GM18498 (cell line): ENCODE results near the gene E2F4.

Experiments
- ATAC-seq: cut with Tn5 transposase; IDR thresholded peaks from one replicate; pipeline ENCODE4 v1.9.1; 2021; ENCODE audit warnings: mild to moderate bottlenecking, moderate library complexity; ENCODE audit not compliant: unreplicated experiment

Gene E2F4

GRCh38 chr16:67157106-67157748 is 34.7 kb upstream of the E2F4 start:
- no peak for ATAC-seq

DNA sequence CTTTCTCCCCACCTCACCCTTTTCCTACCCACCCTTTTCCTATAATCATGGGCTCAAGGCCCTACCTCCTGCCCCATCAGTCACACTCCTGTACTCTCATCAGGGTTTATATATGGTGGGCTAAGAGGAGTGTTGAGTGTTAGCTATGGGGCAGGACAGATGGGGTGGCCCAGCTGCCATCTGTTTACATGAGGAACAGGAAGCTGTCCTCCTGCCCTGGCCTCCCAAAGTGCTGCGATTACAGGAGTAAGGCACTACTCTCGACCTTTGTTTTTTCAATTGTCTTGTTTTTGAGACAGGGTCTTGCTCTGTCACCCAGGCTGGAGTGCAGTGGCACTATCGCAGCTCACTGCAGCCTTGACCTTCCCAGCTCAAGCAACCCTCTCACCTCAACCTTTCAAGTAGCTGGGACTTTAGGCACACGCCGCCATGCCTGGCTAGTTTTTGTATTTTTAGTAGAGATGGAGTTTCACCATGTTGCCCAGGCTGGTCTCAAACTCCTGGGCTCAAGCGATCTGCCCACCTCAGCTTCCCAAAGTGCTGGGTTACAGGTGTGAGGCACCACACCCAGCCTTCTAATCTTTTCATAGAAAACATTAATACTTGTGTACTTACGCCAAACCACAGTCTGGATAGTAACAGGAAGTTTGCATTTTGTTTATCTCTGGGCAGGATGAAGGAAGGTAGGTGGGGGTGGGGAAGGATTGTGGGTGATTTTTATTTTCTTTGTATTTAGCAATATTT is 33.9 kb upstream of the E2F4 start:
- no peak for ATAC-seq

DNA sequence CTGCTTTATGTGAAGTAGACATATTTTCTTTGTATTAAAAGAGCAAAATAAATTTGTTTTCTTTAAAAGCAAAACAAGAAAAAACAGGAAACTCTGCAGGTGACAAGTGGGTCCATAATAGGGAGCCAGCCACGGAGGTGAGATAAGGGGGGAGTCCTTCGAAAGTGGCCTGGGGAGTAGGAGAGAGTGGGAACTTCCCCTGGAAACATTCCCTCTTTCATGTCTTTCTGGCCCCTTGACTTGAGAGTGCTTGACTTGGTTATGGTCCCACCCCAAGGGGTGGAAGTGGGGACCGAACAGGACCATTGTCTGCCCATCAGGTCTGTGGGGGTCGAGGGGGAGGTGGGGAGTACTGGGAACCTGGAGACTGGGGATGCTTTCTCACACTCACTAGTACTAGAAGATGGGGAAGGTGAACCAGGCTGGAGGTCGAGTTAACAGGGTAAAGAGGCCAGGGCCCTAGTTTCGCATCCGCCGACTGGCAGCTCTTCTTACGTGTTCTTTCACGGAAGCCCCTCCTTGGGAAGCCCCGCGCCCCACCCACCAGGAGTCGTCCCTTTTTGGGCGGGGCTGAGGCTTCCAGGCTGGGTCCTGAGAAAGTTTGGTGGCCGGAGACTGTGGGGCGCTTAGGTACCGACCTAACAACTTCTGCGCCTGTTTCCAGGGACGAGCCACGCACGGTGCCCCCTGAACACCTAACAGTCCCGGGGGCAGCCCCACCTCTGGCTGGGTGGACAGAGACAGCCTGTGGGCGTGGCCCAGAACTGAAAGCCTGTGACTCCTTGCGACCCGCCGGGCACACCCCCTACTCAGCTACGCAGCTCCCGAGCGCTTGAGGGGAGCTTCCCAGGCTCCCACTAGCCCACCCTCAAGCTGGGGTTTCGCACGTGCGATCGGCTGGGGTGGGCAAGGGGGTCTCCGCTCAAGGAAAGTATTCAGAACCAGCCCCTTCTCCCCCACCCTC is 33.0 kb upstream of the E2F4 start:
- peak; percentile 46 for ATAC-seq

DNA sequence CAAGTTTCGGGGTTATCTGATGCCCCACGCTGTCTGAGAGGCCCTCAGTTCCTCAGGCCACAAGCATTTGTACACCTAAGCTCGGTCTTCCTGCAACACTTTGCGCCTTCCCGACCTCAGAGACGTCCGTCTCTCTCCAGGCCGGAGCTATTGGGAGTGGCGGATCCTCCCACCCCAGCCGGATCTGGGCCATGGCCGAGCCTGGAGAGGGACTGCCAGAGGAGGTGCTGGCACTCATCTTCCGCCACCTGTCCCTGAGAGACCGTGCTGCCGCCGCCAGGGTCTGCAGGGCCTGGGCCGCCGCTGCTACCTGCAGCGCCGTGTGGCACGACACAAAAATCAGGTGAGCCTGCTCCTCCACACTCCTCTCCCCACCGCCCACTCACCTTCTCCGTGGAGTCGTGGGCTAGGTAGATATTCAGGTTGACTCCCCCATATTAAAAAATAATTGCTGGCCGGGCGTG is 30.3 kb upstream of the E2F4 start:
- ATAC-seq: no peak

DNA sequence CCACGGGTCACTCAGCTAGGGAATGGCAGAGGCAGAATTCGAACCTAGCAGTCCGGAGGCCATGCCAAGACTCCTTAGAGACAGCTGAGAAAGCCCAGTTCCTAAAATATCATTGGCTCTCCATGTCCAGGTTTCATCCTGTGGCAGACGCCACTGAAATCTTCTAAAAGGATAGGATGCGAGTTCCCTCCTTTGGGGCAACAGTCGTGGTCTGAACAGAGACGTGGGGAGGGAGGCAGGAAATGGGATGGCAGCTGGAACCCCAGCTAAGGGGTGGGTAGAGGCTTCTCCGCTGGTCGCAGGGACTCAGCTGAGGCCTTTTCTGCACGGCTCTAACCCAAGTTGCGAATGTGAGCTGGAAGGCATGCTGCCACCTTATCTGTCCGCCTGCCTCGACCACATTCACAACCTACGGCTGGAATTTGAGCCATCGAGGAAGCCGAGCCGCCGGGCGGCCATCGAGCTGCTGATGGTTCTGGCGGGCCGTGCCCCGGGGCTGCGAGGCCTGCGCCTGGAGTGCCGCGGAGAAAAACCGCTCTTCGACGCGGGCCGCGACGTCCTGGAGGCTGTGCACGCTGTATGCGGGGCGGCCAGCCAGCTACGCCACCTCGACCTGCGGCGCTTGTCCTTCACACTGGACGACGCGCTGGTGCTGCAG is 29.3 kb upstream of the E2F4 start:
- ATAC-seq: no peak

DNA sequence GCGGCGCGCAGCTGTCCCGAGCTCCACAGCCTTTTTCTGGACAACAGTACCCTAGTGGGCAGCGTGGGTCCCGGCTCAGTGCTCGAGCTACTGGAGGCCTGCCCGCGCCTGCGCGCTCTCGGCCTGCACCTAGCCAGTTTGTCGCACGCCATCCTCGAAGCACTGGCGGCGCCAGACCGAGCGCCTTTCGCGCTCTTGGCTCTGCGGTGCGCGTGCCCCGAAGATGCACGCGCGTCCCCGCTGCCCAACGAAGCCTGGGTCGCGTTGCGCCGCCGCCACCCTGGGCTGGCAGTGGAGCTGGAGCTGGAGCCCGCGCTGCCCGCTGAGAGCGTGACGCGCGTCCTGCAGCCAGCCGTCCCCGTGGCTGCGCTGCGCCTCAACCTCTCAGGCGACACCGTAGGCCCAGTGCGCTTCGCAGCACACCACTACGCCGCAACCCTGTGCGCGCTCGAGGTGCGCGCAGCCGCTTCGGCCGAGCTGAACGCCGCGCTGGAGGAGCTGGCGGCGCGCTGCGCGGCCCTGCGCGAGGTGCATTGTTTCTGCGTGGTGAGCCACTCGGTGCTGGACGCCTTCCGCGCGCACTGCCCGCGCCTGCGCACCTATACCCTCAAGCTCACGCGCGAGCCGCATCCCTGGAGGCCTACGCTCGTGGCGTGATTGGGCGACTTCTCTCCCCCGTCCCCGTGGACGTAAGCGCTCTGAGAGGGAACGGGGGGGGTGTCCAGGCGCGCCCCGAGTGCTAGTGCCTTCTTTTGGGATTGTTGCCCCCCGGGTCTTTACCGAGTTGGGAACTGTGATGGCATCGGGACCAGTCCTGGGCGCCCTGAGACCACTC is 28.6 kb upstream of the E2F4 start:
- no peak for ATAC-seq

DNA sequence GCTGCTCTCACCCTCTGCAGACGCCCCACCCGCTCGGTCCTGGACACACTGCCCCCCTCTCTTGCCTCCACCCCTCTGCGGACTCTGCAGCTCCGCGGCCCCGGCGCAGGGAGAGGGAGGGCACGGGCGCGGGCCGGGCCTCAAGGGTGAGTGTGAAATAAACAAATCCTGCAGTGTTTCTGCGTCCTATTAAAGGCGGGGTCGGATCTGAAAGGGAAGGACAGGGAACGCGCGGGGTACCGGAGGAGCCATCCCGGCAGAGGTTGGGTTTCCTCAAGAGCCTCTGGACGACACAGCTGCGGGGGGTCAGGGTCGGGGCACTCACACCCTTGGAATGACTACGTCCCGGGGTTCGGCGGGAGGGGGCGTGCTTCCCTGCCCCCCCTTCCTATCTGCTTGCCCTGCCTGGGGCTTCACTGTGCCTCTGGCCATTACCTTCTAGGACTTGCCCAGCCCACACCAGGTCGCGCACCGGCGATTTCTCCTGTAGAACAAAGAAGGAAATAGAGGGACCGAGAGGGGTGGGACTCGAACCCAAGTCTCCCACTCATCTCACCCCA is 27.9 kb upstream of the E2F4 start:
- no peak for ATAC-seq

GRCh38 chr16:67164599-67165061 is 27.3 kb upstream of the E2F4 start, which contains the start of gene HSF4:
Gene HSF4 (plus strand): TSS chr16:67164745. CDS start chr16:67164812, 67 bp downstream.
- no peak for ATAC-seq

- ATAC-seq: no peak
Measured at GRCh38 chr16:67165121-67166078, 26.6 kb upstream of the E2F4 start.

GRCh38 chr16:67166110-67166547 is 25.8 kb upstream of the E2F4 start:
- no peak for ATAC-seq

- no peak for ATAC-seq
Measured at GRCh38 chr16:67166598-67167168, 25.3 kb upstream of the E2F4 start.

DNA sequence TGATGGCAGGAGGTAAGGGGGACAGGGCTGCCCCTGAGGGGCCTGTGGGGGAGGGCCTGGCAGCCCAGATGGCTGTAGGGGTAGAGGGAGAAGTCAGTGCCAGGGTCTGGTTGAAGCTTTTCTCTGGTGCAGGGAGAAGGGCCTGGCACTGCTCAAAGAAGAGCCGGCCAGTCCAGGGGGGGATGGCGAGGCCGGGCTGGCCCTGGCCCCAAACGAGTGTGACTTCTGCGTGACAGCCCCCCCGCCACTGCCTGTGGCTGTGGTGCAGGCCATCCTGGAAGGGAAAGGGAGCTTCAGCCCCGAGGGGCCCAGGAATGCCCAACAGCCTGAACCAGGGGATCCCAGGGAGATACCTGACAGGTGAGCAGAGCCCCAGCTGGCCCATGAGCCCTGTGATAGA is 24.4 kb upstream of the E2F4 start:
- no peak for ATAC-seq

GRCh38 chr16:67169011-67169451 is 22.9 kb upstream of the E2F4 start:
- ATAC-seq: no peak

GRCh38 chr16:67169642-67170167 is 22.2 kb upstream of the E2F4 start:
- ATAC-seq: no peak

DNA sequence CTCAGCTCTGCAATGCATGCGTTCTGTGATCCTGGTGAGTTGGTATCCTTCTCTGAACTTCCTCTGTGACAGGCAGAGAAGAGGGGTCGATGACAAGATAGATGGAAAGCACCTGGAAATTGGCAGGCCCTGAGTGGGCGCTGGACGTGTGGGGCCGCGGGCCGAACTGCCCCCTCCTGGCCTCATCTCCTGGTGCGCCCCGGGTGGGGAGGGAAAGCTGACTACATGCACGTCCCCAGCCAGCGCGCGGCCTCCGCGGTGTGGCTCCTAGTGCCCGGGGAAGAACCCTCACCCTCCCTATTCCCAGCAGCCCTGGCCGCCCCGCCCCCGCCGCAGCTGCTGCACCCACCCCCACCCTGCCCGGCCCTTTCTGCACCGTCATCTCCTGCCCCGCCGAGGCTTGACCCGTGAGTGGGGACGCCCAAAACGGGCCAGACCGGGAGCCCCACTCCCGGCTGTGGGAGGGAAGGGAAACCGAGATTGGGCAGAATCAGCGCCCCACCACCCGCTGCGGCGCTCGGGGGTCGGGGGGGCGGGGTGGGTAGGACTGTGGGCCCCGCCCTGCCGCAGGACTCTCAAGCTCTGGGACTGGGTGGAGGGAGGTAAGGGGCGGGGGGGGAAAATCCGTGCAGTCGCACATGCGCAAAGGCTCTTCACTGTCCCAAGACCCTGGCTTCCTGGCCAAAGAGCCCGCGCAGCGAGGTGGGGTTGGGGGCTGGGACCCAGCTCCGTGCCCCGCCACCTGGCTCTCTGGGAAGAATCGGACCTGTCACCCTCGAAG is 21.6 kb upstream of the E2F4 start, which contains the start of gene NOL3:
TSS of gene NOL3 (plus strand) at position 371 of the 781 bp plus-strand sequence.
- peak; percentile 33 for ATAC-seq

- no peak for ATAC-seq
Measured at GRCh38 chr16:67170949-67171649, 20.9 kb upstream of the E2F4 start.
